Testis (tissue), 3 donors: ENCODE measurements around the gene NHSL2. TPM values are rescaled to one million over a fixed set of nuclear protein-coding genes. Genes with fewer than 3 reads are reported as not detected.

Experiments
- DNase-seq: peaks from one replicate; pipeline ENCODE4 v3.0.0-alpha.2; 2019
- H3K27ac ChIP-seq, 2 donors: fragments of 200-600 bp; sonication (generic); one replicate each; pipeline ENCODE4 v1.5.1; 2019
- H3K27me3 ChIP-seq: fragments of 200-600 bp; sonication (generic); one replicate; pipeline ENCODE4 v1.5.1; 2019
- H3K36me3 ChIP-seq: fragments of 200-600 bp; sonication (generic); one replicate; pipeline ENCODE4 v1.5.1; 2017; ENCODE audit warnings: low read depth; ENCODE audit errors: missing control alignments
- H3K4me1 ChIP-seq: fragments of 200-600 bp; sonication (generic); one replicate; pipeline ENCODE4 v1.5.1; 2019
- H3K4me3 ChIP-seq, 2 donors: fragments of 200-600 bp; sonication (generic); one replicate each; pipeline ENCODE4 v1.5.1; 2017 to 2019
- H3K9me3 ChIP-seq: fragments of 200-600 bp; sonication (generic); one replicate; pipeline ENCODE4 v1.5.1; 2017
- POLR2A ChIP-seq: fragments of 450-650 bp; IDR thresholded peaks from one replicate; pipeline ENCODE4 v1.6.1; 2017; ENCODE audit warnings: antibody characterized with exemption, mild to moderate bottlenecking, moderate library complexity
- whole genome bisulfite sequencing, 2 donors: methylation state at CpG; one replicate each; pipeline ENCODE4 v1.1.5; 2018; 5-methylcytosine and 5-hydroxymethylcytosine counted together
- intact Hi-C: fragments of 100-400 bp; cut with DNase I; formaldehyde crosslinking; loops from one replicate; pipeline ENCODE4 v1.15.1; 2023; ENCODE audit warnings: low total_unique reads
- polyA plus RNA-seq: library from polyadenylated mRNA; stranded (reverse); fragments of 350-450 nt; fragmentation: Illumina TruSeq; extraction: RNeasy Lipid Tissue Mini Kit (QIAGEN cat#74804); gene quantifications from one replicate; pipeline ENCODE4 v1.2.3, GENCODE V29; 2014; ENCODE audit warnings: low read depth, low replicate concordance; ENCODE audit not compliant: insufficient read depth
- total RNA-seq, 2 donors: library from RNA; depleted of rRNA; stranded (reverse); fragments of >200 nt; gene quantifications; one replicate each; pipeline ENCODE4 v1.2.3, GENCODE V29; 2016
- TF ChIP-seq, protein P1 (sequence below), 3 experiments: fragments of 450-650 bp in 2 of 3; fragments of 200-600 bp in 1 of 3; sonication (generic) in 1 of 3; IDR thresholded peaks; one replicate each; pipeline ENCODE4 v1.5.1; 2016 to 2019; ENCODE audit warnings: antibody characterized with exemption in 3 of 3, mild to moderate bottlenecking in 2 of 3, moderate library complexity in 1 of 3

NHSL2 gene
- total and polyA plus RNA-seq, 3 donors from 2014 or later = 9.5 to 33.1 (median 32.5) TPM

- WGBS, 2 donors = 57 to 79% methylated on average over 2 of the region's 2 CpGs
Observed at GRCh38 chrX:72083291-72083690, 172.6 kb downstream of the NHSL2 start.

GRCh38 chrX:72084114-72084513, 173.5 kb downstream of the NHSL2 start:
- no peaks in the 10 kb centered on the region for H3K36me3 ChIP-seq
- intact Hi-C loops = no loop called here
- no peaks in the 10 kb centered on the region for H3K9me3 ChIP-seq
- no peak overlapping the region for H3K4me3 ChIP-seq
- TF ChIP-seq POLR2A = no peak
- TF ChIP-seq, protein P1, sequence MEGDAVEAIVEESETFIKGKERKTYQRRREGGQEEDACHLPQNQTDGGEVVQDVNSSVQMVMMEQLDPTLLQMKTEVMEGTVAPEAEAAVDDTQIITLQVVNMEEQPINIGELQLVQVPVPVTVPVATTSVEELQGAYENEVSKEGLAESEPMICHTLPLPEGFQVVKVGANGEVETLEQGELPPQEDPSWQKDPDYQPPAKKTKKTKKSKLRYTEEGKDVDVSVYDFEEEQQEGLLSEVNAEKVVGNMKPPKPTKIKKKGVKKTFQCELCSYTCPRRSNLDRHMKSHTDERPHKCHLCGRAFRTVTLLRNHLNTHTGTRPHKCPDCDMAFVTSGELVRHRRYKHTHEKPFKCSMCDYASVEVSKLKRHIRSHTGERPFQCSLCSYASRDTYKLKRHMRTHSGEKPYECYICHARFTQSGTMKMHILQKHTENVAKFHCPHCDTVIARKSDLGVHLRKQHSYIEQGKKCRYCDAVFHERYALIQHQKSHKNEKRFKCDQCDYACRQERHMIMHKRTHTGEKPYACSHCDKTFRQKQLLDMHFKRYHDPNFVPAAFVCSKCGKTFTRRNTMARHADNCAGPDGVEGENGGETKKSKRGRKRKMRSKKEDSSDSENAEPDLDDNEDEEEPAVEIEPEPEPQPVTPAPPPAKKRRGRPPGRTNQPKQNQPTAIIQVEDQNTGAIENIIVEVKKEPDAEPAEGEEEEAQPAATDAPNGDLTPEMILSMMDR (IDR thresholded peaks at IDR 0.05) = no peak
- DNase-seq = no peak
- H3K27me3 ChIP-seq = no peaks in the 10 kb centered on the region
- 70 to 100% methylated on average over 1 of the region's 1 CpG for WGBS, 2 donors
- H3K27ac ChIP-seq = peak overlapping the region in 1 of 2 donors; percentile 30
- H3K4me1 ChIP-seq = no peaks in the 10 kb centered on the region

More at GRCh38 chrX:72083291-72083690, 172.6 kb downstream of the NHSL2 start:
- Histone ChIP-seq H3K36me3 (no peaks in the 10 kb centered on the region), H3K4me3 (no peak overlapping the region), H3K27ac (no peak overlapping the region), H3K27me3 (no peaks in the 10 kb centered on the region), H3K4me1 (no peaks in the 10 kb centered on the region), H3K9me3 (no peaks in the 10 kb centered on the region)
- no peak for DNase-seq
- intact Hi-C loops = no loop called here
- TF ChIP-seq, protein P1 (IDR thresholded peaks at IDR 0.05) = no peak
- no peak for TF ChIP-seq POLR2A

DNA sequence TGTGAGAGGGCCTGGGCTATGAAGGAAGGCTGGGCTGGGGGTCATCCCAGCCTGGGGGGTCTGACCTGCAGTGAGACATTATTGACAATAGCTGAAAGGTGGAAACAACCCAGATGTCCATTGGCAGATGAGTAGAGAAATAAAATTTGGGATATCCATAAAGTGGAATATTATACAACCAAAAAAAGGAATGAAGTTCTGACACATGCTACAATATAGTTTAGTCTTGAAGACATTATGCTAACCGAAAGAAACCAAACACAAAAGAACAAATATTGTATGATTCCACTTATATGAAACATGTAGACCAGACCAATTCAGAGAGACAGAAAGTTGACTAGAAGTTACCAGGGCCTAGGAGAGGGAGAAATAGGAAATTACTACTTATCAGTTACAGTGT, 176.3 kb downstream of the NHSL2 start:
- Histone ChIP-seq H3K4me1 (no peaks in the 10 kb centered on the region), H3K27ac (no peak overlapping the region), H3K4me3 (no peak overlapping the region), H3K27me3 (no peaks in the 10 kb centered on the region), H3K36me3 (no peaks in the 10 kb centered on the region), H3K9me3 (no peaks in the 10 kb centered on the region)
- no peak for DNase-seq
- 90 to 100% methylated on average over 1 of the region's 1 CpG for WGBS, 2 donors
- intact Hi-C loops = no loop called here
- TF ChIP-seq, protein P1 (IDR thresholded peaks at IDR 0.05) = no peak
- no peak for TF ChIP-seq POLR2A

GRCh38 chrX:72088761-72089160, 178.1 kb downstream of the NHSL2 start:
- intact Hi-C loops = no loop called here
- Histone ChIP-seq H3K4me1 (no peaks in the 10 kb centered on the region), H3K27ac (no peak overlapping the region), H3K9me3 (no peaks in the 10 kb centered on the region), H3K36me3 (no peaks in the 10 kb centered on the region), H3K27me3 (no peaks in the 10 kb centered on the region), H3K4me3 (no peak overlapping the region)
- no peak for DNase-seq
- 50 to 67% methylated on average over 6 of the region's 6 CpGs for WGBS, 2 donors
- TF ChIP-seq POLR2A = no peak
- TF ChIP-seq, protein P1 (IDR thresholded peaks at IDR 0.05) = no peak

GRCh38 chrX:72089254-72089653, 178.6 kb downstream of the NHSL2 start:
- Histone ChIP-seq H3K27me3 (no peaks in the 10 kb centered on the region), H3K27ac (no peak overlapping the region), H3K36me3 (no peaks in the 10 kb centered on the region), H3K9me3 (no peaks in the 10 kb centered on the region), H3K4me3 (no peak overlapping the region), H3K4me1 (no peaks in the 10 kb centered on the region)
- intact Hi-C loops = no loop called here
- no peak for TF ChIP-seq POLR2A
- TF ChIP-seq, protein P1 (IDR thresholded peaks at IDR 0.05) = no peak
- 70 to 77% methylated on average over 3 of the region's 3 CpGs for WGBS, 2 donors
- no peak for DNase-seq
